ENCODE data around the gene BTN2A1. TPM values are rescaled to one million over a fixed set of nuclear protein-coding genes. Genes with fewer than 3 reads are reported as not detected.

Gene BTN2A1
- total and polyA plus RNA-seq, 2 of the 13 experiments (the other 11 are each of a cell fraction or from before 2014, with no cell fraction given), result 16.4 to 30.4 TPM

DNA sequence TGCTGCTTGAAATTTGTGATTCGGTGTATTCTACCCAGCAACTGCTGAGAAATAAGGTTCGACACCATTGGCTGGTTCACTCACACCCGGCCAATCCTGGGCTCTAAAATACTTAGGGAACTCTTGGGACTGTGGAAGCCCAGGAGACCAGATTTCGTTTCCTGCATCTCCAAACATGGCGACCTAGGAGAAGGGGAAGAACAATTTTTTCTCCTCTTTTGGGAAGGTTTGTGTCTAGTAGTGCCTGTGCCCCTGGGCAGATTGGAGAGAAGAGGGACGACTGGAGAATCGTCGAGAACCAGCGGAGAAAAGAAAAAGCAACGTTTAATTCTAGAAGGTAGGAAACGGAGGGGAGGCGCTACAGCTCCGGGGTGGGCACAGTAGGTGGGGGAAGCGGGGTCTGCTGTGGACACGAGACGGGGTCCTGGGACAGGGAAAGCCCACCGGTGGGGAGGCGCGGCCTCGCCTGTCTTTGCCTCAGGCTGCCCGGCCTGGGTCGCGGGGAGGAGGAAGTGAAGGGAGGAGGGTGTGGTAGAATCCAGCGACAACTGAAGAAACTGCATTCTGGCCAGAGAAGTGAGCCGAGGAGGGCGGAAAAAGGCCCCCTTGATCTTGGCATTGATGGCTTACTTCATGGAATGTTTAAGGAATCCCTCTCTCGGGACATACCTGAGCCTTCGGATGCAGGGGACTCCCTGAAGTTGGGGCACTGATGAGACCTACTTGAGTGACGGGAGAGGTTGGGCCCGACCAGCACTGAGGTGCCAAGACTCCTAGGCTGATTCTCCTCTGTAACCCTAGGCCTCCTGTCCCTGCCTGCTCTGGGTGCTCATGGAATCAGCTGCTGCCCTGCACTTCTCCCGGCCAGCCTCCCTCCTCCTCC lies at the start of gene BTN2A1 (continued):
- TF ChIP-seq CHD4 (IDR thresholded peaks at IDR 0.05; ENCODE audit: borderline replicate concordance, low read length), result no peak
- no peak for TF ChIP-seq ZNF776 (CRISPR knock-in tag; IDR thresholded peaks at IDR 0.05)
- no peak for TF ChIP-seq TSC22D2 (CRISPR knock-in tag; IDR thresholded peaks at IDR 0.05; ENCODE audit: borderline replicate concordance)
- TF ChIP-seq, protein P1, sequence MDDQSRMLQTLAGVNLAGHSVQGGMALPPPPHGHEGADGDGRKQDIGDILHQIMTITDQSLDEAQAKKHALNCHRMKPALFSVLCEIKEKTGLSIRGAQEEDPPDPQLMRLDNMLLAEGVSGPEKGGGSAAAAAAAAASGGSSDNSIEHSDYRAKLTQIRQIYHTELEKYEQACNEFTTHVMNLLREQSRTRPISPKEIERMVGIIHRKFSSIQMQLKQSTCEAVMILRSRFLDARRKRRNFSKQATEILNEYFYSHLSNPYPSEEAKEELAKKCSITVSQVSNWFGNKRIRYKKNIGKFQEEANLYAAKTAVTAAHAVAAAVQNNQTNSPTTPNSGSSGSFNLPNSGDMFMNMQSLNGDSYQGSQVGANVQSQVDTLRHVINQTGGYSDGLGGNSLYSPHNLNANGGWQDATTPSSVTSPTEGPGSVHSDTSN (CRISPR knock-in tag; IDR thresholded peaks at IDR 0.05; ENCODE audit: borderline replicate concordance), result no peak
- TF ChIP-seq CENPBD1 (CRISPR knock-in tag; IDR thresholded peaks at IDR 0.05; ENCODE audit: borderline replicate concordance, low read depth), result no peak
- TF ChIP-seq CREB1 (IDR thresholded peaks at IDR 0.05), result peak; percentile 87
- peak; percentile 96 for TF ChIP-seq CREB1 (CRISPR knock-in tag; IDR thresholded peaks at IDR 0.05)
- TF ChIP-seq, protein P2, sequence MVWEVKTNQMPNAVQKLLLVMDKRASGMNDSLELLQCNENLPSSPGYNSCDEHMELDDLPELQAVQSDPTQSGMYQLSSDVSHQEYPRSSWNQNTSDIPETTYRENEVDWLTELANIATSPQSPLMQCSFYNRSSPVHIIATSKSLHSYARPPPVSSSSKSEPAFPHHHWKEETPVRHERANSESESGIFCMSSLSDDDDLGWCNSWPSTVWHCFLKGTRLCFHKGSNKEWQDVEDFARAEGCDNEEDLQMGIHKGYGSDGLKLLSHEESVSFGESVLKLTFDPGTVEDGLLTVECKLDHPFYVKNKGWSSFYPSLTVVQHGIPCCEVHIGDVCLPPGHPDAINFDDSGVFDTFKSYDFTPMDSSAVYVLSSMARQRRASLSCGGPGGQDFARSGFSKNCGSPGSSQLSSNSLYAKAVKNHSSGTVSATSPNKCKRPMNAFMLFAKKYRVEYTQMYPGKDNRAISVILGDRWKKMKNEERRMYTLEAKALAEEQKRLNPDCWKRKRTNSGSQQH (CRISPR knock-in tag; IDR thresholded peaks at IDR 0.05; ENCODE audit: low read depth), result no peak
- peak; percentile 40; the same call in 1 of the 2 replicates for TF ChIP-seq RBFOX2 (IDR thresholded peaks at IDR 0.05; ENCODE audit: low read depth, low read length)
- no peak for TF ChIP-seq ZNF615 (CRISPR knock-in tag; IDR thresholded peaks at IDR 0.05; ENCODE audit: borderline replicate concordance)
- no peak for TF ChIP-seq ATF7 (IDR thresholded peaks at IDR 0.05)
- no peak for TF ChIP-seq ATF7 (CRISPR knock-in tag; IDR thresholded peaks at IDR 0.05)
- TF ChIP-seq ZBTB46 (CRISPR knock-in tag; IDR thresholded peaks at IDR 0.05; ENCODE audit: borderline replicate concordance), result no peak
- no peak for TF ChIP-seq JUND (CRISPR knock-in tag; IDR thresholded peaks at IDR 0.05)
- peak; percentile 43; the same call in 1 of the 2 replicates for TF ChIP-seq DMAP1 (CRISPR knock-in tag; IDR thresholded peaks at IDR 0.05)
- peak; percentile 40; the same call in 1 of the 2 replicates for TF ChIP-seq UBTF (CRISPR knock-in tag; IDR thresholded peaks at IDR 0.05)
- TF ChIP-seq, protein P3, sequence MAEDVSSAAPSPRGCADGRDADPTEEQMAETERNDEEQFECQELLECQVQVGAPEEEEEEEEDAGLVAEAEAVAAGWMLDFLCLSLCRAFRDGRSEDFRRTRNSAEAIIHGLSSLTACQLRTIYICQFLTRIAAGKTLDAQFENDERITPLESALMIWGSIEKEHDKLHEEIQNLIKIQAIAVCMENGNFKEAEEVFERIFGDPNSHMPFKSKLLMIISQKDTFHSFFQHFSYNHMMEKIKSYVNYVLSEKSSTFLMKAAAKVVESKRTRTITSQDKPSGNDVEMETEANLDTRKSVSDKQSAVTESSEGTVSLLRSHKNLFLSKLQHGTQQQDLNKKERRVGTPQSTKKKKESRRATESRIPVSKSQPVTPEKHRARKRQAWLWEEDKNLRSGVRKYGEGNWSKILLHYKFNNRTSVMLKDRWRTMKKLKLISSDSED (CRISPR knock-in tag; IDR thresholded peaks at IDR 0.05), result no peak
- TF ChIP-seq CEBPB (IDR thresholded peaks at IDR 0.05; ENCODE audit: borderline replicate concordance, low read depth, low read length), result no peak
- no peak for TF ChIP-seq TAF15 (IDR thresholded peaks at IDR 0.05; ENCODE audit: low read depth, low read length, poor library complexity, severe bottlenecking)
- no peak for TF ChIP-seq KDM6A (CRISPR knock-in tag; IDR thresholded peaks at IDR 0.05; ENCODE audit: low read depth)
- no peak for TF ChIP-seq NR2F6 (IDR thresholded peaks at IDR 0.05)
- no peak for TF ChIP-seq NR2F6 (CRISPR knock-in tag; IDR thresholded peaks at IDR 0.05)
